ENCODE results near the gene SV2B.

The SV2B gene

DNA sequence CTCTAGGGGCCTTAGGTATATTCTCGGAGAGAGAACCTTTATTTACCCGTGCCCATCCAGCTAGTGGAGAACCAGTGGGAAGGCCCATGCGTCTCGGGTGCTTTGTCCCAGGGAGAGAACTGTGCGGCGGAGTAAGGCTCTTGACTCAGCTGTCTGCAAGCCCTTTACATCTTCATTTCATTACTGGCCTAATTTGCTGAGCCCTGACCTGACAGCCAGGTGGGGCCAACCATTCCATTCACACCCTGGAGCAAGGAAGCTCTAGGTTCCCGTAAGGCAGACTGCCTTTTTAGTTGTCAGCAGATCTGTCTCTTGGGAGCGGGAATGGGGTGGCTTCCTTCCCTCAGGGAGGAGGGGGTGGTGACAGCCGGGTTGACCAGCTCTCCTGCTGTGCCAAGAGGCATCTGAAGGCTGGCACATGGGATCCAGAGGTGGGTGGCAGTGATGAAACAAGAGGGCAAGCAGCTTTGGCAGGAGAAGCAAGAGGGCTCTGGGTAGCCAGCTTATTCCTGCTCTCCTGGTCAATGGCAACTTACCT, 36.4 kb downstream of the SV2B start:
- DNase-seq (ENCODE audit: low read depth in 3 of 3): no peak

DNA sequence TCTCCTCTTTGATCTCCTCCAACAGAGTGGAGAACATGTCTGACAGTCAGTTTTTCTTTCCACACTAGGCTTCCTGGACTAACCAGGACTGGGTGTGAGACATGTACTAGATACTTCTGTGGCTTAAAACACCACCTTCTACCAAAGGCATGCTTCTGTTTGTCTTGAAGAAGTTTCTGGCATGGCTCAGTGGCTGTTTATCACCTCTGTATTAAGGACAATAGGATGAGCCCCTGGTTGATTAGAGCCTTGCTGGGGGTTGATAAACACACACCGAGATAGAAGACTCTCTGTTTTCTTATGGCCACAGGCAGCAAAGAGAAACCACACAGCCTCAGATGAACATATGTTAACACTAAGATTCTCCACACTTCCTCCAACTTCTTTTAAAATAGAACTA, 40.5 kb downstream of the SV2B start:
- DNase-seq (ENCODE audit: low read depth in 3 of 3): no peak

- no peak for DNase-seq (ENCODE audit: low read depth in 3 of 3)
Measured at GRCh38 chr15:91141097-91141496, 41.0 kb downstream of the SV2B start.

DNA sequence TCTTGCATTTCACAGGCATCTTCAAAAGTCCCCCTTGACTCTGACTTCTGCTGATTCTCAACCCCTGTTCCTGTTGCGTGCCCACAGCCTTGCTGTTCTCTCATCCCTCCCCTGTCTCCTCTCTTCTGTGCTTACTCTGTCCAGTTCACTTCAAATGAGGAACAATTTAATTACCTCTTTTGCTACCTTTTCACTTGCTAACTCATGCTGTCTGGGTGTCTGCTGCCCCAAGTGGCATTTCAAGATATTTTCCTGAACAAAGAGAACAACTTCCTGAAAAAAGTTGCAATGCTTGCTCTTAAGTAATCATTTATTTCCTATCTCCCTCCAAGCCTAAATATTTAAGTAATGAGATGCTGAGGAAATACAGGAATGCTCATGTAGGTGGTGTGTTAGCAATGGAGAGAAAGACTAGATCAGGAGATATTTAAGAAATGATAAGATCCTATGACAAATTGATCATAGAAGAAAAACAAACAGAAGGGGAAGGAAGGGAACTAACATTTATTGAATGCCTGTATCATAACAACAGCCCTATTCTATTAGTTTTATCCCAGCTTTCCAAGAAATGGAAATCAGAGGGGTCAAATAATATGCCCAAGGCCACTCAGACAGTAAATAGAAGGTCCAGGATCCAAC, 42.2 kb downstream of the SV2B start:
- no peak for DNase-seq (ENCODE audit: low read depth in 3 of 3)

DNA sequence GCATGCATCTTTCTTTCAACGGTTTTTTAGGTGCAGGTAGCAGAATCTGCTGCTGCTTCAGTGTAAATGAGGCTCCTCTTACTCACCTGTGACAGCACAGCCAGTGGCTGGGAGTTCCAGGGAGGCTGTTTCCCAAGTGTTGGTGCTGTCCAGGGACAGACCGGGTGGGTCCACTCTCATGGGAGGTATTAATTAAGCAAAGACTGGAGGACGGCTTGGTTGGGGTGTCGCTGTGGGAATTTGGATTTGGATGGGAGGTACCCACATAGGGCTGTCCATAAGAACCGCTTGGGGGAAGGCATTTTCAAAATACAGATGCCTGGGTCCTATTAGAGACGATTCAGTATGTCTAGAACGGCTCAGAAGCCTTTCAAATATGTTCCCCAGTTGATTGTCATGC, 42.9 kb downstream of the SV2B start:
- DNase-seq (ENCODE audit: low read depth in 3 of 3): no peak

DNA sequence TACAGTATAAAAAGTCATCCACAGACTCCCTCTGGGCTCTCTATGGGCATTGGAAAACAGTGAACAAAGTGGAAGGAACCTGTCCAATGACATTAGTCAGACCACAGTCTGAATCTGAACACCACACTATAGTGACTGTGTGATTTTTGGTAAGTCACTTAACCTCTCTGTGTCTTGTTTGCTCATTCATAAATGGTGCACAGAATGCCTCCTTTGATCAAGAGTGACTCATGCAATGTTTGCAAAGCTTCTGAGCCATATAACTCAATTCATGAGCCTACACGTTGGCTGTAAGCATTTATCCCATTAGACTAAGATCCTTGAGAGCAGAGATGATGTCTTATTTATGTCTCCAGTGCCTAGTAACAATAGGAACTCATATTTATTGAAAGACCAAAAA, 46.7 kb downstream of the SV2B start:
- no peak for DNase-seq (ENCODE audit: low read depth in 3 of 3)

DNA sequence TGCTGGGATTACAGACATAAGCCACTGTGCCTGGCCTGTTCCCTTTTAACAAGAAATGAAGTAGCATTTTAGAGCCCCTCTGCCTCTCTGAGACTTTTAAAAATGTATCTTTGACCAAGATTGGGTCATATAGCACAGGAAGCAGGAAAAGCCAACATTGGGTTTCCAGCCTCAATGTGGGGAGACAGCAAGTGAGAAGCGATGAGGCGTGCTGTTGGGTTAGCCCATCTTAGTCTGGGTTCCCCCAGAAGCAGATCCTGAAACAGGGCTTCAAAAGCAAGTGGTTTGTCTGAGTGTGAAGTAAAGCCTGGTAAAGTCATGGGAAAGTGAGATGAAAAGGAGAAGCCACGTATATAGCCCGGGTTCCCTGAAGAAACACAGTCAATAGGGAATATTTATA, 48.2 kb downstream of the SV2B start:
- DNase-seq (ENCODE audit: low read depth in 3 of 3): no peak

DNA sequence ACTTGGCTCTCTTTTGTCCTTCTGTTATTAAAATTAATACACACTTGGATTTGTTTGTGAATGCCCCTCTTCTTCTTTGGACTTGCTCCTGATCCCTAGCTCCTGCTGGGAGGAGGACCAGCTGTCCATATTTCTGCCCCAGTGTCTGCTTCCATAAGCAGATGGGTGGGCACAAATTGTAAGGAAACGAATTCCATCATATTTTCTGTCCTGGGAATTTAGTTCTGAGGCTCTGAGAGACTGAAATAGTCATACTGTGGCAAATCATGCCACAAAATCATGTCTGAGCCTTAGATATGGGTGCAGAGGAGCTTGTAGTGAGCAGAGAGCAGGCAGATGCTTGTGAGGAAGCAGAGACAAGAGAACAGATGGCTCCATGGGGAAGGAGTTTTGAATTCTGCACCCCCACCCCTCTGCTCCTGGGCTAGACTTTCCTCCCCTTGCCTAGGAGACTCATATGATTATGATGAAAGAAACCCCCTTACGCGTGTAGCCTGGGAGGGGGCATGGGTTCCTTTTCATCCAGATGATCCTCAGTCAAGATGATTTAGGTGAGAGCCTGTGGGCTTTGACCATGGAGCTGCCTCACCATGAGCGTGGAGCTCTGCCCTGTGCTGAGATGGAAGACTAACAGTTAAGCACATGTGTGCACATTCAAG, 50.6 kb downstream of the SV2B start:
- DNase-seq (ENCODE audit: low read depth in 3 of 3): no peak

GRCh38 chr15:91151781-91152563, 51.9 kb downstream of the SV2B start:
- DNase-seq (ENCODE audit: low read depth in 3 of 3): no peak

DNA sequence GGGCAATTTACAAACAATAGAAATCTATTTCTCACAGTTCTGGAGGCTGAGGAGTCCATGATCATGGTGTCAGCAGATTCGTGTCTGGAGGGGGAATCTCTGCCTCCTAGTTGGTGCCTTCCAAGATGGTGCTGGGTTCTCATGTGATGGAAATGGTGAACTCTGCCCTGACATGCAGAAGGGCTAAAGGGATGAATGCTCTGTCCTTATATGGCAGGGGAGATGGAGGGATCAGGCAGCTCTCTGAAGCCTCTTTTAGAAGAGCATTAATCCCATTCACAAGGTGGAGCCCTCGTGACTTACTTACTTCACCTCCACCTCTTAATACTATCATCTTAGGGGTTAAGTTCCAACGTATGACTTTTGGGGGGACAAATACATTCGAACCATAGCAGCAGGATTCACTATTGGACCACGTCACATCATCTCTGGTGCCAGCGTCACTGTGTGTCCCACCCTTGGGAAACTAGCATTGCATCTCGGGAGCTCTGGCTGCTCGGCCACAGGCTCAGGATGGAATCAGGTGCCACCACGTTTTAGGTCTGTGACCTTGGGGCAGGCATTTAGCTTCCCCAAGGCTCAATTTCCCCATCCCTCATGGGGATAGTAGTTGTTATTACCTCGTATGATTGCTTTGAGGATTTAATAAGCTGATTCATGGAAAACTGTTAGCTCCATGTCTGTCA, 53.0 kb downstream of the SV2B start:
- DNase-seq (ENCODE audit: low read depth in 3 of 3): no peak

- no peak for DNase-seq (ENCODE audit: low read depth in 3 of 3)
Measured at GRCh38 chr15:91153954-91154353, 53.9 kb downstream of the SV2B start.

DNA sequence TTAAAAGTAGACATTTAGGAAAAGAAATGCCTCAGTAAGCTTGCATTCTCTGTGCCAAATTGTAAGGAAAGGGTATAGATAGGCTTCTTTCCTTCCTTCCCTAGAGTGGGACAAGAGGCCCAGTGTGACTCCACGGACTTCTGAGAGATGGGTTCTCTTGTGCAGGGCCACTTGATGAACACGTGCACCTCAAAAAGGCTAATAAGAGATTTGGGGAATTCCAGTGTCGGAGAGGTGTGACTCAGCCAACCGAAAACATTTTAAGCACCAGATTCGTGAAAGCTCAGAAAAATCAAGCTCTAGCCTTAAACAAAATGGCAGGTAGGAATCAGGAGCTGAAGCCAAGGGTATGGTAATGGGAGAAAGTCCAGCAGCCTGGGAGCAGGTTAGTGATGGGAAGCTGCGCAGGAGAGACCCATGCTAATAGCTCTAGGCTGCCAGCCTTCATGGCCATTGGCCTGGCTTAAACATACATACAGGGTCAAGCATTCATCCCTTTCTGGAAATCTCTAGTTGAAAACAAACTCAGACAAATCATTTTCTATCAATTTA, 56.2 kb downstream of the SV2B start:
- DNase-seq (ENCODE audit: low read depth in 3 of 3): no peak

DNA sequence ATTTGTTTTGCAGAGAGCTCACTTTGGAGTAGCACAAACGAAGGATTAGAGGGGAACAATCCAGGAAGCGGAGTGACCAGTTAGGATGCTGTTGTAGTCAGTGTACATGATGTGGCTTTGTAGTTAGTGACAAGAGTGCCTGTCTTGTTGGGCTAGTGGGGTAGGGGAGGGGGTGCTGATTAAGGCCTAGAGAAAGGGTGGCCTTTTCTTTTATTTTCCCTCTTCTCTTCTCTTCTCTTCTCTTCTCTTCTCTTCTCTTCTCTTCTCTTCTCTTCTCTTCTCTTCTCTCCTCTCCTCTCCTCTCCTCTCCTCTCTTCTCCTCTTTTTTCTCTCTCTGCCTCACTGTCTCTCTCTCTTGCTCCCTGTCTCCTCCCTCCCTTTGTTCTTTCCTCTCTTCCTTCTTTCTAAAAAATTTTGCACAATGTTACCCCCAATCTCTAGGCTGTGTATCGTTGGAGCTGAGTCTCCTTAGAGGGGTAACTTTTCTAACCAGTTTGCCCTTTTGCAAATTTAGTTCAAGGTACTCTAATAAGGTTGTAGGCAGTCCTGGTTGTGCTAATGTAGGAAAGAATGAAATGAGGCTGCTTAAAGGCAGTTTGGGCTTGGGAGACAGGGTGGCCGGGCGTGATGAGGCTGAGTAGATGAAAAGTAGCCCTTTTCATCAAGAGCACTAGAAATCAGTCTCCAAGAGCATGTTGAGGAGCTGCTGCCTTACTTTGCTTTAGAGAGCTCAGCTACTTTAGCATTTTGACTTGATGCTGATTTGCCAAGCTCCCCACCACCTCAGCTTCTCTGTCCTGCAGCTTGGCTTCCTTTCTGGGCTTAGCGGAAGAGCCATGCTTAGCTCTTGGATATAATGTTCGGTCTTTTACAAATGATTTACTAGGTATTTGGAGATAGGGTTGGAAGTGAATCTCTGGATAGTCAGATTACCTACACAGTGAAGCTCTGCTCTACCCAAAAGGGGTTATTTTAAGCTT, 58.6 kb downstream of the SV2B start:
- no peak for DNase-seq (ENCODE audit: low read depth in 3 of 3)

- DNase-seq (ENCODE audit: low read depth in 3 of 3): no peak
Measured at GRCh38 chr15:91165850-91166249, 65.8 kb downstream of the SV2B start.

DNA sequence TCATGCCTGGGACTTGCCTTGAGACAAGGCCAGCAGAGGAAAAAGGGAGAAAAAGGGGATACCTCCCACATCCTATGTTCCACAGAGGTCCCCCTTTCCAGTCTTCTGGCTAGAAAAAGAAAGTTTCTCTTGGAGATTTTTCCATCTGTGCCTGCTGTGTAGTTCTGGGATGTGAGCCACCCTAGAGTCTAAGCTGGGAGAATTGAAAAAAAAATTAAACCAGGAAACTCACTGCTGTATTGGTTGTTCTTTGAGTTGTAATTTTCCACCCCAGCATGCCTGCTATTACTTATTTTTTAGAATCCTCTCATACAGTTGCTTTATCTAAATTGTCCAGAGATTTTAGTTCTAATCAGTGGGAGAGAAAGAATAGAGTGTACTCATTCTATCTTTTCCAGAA, 68.4 kb downstream of the SV2B start:
- DNase-seq (ENCODE audit: low read depth in 3 of 3): no peak

- no peak for DNase-seq (ENCODE audit: low read depth in 3 of 3)
Measured at GRCh38 chr15:91171334-91171733, 71.3 kb downstream of the SV2B start.

- DNase-seq (ENCODE audit: low read depth in 3 of 3): no peak
Measured at GRCh38 chr15:91182101-91182500, 82.0 kb downstream of the SV2B start.

- no peak for DNase-seq (ENCODE audit: low read depth in 3 of 3)
Measured at GRCh38 chr15:91183596-91183995, 83.5 kb downstream of the SV2B start.

DNA sequence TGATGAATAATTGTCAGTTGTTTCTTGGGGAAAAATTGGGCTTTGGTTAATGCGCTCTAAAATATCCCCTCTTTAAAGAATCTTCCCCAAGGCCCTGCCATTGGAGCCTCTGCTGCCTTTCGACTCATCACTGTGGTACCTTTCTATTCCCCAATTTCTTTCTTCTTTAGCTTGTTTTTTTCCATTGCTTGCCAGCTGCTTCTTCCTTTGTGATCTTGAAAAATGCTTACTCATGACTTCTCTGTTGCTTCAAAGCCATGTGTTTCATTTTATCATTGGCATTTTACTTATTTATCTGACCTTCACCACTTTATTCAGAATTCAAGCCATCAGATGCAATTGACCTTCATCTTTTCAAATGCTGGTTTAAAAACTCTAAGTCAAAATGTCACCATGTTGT, 84.4 kb downstream of the SV2B start:
- DNase-seq (ENCODE audit: low read depth in 3 of 3): no peak

- DNase-seq (ENCODE audit: low read depth in 3 of 3): no peak
Measured at GRCh38 chr15:91186904-91187656, 87.0 kb downstream of the SV2B start.

Data from stimulated activated CD4-positive, alpha-beta T cell treated with anti-CD3 and anti-CD28 coated beads, TNF-alpha, amount 100 ng/mL, for 48 hours (primary cell).